ENCODE measurements around the gene ALDH7A1.

The ALDH7A1 gene

GRCh38 chr5:126542441-126542840 is 52.6 kb downstream of the ALDH7A1 start:
- TF ChIP-seq, protein P1, sequence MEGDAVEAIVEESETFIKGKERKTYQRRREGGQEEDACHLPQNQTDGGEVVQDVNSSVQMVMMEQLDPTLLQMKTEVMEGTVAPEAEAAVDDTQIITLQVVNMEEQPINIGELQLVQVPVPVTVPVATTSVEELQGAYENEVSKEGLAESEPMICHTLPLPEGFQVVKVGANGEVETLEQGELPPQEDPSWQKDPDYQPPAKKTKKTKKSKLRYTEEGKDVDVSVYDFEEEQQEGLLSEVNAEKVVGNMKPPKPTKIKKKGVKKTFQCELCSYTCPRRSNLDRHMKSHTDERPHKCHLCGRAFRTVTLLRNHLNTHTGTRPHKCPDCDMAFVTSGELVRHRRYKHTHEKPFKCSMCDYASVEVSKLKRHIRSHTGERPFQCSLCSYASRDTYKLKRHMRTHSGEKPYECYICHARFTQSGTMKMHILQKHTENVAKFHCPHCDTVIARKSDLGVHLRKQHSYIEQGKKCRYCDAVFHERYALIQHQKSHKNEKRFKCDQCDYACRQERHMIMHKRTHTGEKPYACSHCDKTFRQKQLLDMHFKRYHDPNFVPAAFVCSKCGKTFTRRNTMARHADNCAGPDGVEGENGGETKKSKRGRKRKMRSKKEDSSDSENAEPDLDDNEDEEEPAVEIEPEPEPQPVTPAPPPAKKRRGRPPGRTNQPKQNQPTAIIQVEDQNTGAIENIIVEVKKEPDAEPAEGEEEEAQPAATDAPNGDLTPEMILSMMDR (IDR thresholded peaks at IDR 0.05): no peak
- peaks cover 14 to 40% (median 27%) of the 10 kb centered on the region in 3 donors for H3K36me3 ChIP-seq
- H3K9me3 ChIP-seq: no peaks in the 10 kb centered on the region
- H3K4me1 ChIP-seq: peaks cover 0 to 6% (median 2%) of the 10 kb centered on the region in 4 donors
- H3K4me3 ChIP-seq: no peak overlapping the region
- no peak for DNase-seq
- no peaks in the 10 kb centered on the region for H3K27me3 ChIP-seq
- intact Hi-C loops (cut with DNase I; ENCODE audit: low total_unique reads): no loop called here
- no peak overlapping the region for H3K27ac ChIP-seq

GRCh38 chr5:126540631-126541030 is 54.4 kb downstream of the ALDH7A1 start:
- Histone ChIP-seq H3K4me1 (peaks cover 0 to 12% (median 2%) of the 10 kb centered on the region in 4 donors), H3K9me3 (no peaks in the 10 kb centered on the region), H3K27me3 (no peaks in the 10 kb centered on the region), H3K4me3 (no peak overlapping the region), H3K36me3 (peaks cover 0 to 22% (median 13%) of the 10 kb centered on the region in 3 donors), H3K27ac (no peak overlapping the region)
- TF ChIP-seq, protein P1 (IDR thresholded peaks at IDR 0.05): no peak
- DNase-seq: no peak
- intact Hi-C loops (cut with DNase I; ENCODE audit: low total_unique reads): no loop called here

DNA sequence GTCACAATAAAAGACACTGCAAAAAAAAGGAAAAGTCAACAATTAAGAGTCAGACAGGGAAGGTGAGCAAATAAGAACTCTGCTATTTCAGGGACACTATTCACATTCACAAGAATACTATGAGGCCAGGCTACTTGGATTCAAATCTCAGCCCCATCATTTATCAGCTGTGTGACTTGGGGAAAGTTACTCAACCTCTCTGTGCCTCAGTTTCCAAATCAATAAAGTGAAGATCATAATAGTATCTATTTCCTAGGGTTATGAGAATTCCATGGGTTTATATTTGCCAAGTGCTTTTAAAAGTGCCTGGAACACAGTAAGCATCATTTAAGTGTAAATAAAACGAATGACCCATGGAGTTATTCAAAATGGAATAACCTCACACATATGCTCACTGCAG is 56.4 kb downstream of the ALDH7A1 start:
- Histone ChIP-seq H3K4me1 (peaks cover 0 to 12% (median 2%) of the 10 kb centered on the region in 4 donors), H3K9me3 (no peaks in the 10 kb centered on the region), H3K4me3 (no peak overlapping the region), H3K27me3 (no peaks in the 10 kb centered on the region), H3K36me3 (peaks cover 0 to 1% (median 0%) of the 10 kb centered on the region in 3 donors), H3K27ac (peak overlapping the region in 1 of 2 donors; percentile 37)
- TF ChIP-seq, protein P1 (IDR thresholded peaks at IDR 0.05): no peak
- no peak for DNase-seq
- intact Hi-C loops (cut with DNase I; ENCODE audit: low total_unique reads): loop anchor here (2.0 to 5.0 kb wide), 2 partner anchors 184 to 201 kb away; no protein-coding TSS in a partner anchor

DNA sequence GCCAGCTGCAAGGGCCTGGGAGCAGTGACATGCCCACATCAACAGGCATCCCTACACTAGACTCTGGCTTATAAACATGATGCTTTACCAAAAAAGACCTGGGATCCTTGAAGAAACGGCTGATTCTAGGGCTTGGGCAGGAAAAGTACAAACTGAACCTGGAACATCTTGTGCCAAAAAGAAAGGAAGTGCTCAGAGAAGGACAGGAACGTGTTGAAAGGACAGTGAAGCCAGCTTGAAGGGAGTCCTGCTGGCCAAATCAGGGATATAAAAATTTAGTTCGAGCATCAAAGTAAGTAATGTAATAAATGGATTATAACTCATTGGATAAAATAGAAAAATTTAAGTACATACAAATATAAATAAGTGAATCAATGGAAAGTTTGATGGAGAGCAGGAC is 58.1 kb downstream of the ALDH7A1 start:
- H3K27ac ChIP-seq: no peak overlapping the region
- DNase-seq: no peak
- no peaks in the 10 kb centered on the region for H3K9me3 ChIP-seq
- peaks cover 0 to 16% (median 6%) of the 10 kb centered on the region in 4 donors for H3K4me1 ChIP-seq
- TF ChIP-seq, protein P1 (IDR thresholded peaks at IDR 0.05): peak in 1 of 2 experiments; percentile 13
- no peaks in the 10 kb centered on the region for H3K36me3 ChIP-seq
- H3K4me3 ChIP-seq: no peak overlapping the region
- no peaks in the 10 kb centered on the region for H3K27me3 ChIP-seq
- intact Hi-C loops (cut with DNase I; ENCODE audit: low total_unique reads): loop anchor here (5.0 kb wide), 1 partner anchor 200 kb away; no protein-coding TSS in a partner anchor

- Histone ChIP-seq H3K4me3 (no peak overlapping the region), H3K27me3 (no peaks in the 10 kb centered on the region), H3K36me3 (no peaks in the 10 kb centered on the region), H3K9me3 (no peaks in the 10 kb centered on the region), H3K4me1 (peaks cover 0 to 24% (median 10%) of the 10 kb centered on the region in 4 donors), H3K27ac (no peak overlapping the region)
- no peak for DNase-seq
- TF ChIP-seq, protein P1 (IDR thresholded peaks at IDR 0.05): no peak
- intact Hi-C loops (cut with DNase I; ENCODE audit: low total_unique reads): loop anchor here (5.0 kb wide), 1 partner anchor 199 kb away; no protein-coding TSS in a partner anchor
Observed at GRCh38 chr5:126535856-126536545, 59.0 kb downstream of the ALDH7A1 start.

Measured in tibial artery (tissue), 4 donors.